ENCODE results near the gene KBTBD12.

The KBTBD12 gene

DNA sequence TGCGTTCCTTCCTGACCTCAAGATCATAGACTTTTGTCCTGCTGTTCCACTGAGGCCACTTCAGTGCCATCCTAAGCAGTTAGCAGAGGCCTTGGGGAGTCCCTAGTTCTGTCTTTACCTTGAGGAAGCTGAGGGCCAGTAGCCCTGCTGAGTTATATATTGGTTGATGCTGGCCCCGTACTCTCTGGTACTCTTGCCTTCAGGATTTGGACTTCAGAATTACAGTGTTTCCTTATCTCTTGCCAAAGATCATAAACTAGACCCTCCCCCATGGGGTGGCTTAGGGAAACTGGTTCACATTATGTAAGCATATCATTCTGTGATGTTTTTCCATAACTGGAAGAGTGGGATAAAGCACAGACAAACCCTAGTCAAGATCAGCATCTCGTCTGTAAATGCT, 33.2 kb downstream of the KBTBD12 start:
- no peak overlapping the region for H3K4me2 ChIP-seq (ENCODE audit: insufficient read depth, low read length)
- no peak overlapping the region for H3K9ac ChIP-seq (ENCODE audit: low read depth, low read length)
- H3K36me3 ChIP-seq (ENCODE audit: insufficient read depth, low read length) = no peaks in the 10 kb centered on the region
- no peak overlapping the region for H3K4me3 ChIP-seq (ENCODE audit: low read depth in 1 of 2, low read length in 2 of 2)
- no peak for ATAC-seq (ENCODE audit: insufficient read depth, low read depth)
- no peak for DNase-seq
- no peaks in the 10 kb centered on the region for H4K20me1 ChIP-seq (ENCODE audit: insufficient read depth, low read length)
- H3K27me3 ChIP-seq (ENCODE audit: insufficient read depth, low read length, poor library complexity) = peaks cover 15% of the 10 kb centered on the region
- no peak overlapping the region for H3K27ac ChIP-seq (ENCODE audit: low read length)
- H2AFZ ChIP-seq (ENCODE audit: low read depth, low read length) = no peak overlapping the region
- no peaks in the 10 kb centered on the region for H3K79me2 ChIP-seq (ENCODE audit: insufficient read depth, low read length)
- no peaks in the 10 kb centered on the region for H3K4me1 ChIP-seq (ENCODE audit: insufficient read depth, low read length)
- no peaks in the 10 kb centered on the region for H3K9me3 ChIP-seq (ENCODE audit: insufficient read depth, low read length, severe bottlenecking)
- TF ChIP-seq EZH2 (IDR thresholded peaks at IDR 0.05; ENCODE audit: borderline replicate concordance, low read depth, low read length, severe bottlenecking) = no peak
- TF ChIP-seq, protein P1, sequence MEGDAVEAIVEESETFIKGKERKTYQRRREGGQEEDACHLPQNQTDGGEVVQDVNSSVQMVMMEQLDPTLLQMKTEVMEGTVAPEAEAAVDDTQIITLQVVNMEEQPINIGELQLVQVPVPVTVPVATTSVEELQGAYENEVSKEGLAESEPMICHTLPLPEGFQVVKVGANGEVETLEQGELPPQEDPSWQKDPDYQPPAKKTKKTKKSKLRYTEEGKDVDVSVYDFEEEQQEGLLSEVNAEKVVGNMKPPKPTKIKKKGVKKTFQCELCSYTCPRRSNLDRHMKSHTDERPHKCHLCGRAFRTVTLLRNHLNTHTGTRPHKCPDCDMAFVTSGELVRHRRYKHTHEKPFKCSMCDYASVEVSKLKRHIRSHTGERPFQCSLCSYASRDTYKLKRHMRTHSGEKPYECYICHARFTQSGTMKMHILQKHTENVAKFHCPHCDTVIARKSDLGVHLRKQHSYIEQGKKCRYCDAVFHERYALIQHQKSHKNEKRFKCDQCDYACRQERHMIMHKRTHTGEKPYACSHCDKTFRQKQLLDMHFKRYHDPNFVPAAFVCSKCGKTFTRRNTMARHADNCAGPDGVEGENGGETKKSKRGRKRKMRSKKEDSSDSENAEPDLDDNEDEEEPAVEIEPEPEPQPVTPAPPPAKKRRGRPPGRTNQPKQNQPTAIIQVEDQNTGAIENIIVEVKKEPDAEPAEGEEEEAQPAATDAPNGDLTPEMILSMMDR (IDR thresholded peaks at IDR 0.05; ENCODE audit: borderline replicate concordance, extremely low read depth, low read length, poor library complexity, severe bottlenecking) = no peak

DNA sequence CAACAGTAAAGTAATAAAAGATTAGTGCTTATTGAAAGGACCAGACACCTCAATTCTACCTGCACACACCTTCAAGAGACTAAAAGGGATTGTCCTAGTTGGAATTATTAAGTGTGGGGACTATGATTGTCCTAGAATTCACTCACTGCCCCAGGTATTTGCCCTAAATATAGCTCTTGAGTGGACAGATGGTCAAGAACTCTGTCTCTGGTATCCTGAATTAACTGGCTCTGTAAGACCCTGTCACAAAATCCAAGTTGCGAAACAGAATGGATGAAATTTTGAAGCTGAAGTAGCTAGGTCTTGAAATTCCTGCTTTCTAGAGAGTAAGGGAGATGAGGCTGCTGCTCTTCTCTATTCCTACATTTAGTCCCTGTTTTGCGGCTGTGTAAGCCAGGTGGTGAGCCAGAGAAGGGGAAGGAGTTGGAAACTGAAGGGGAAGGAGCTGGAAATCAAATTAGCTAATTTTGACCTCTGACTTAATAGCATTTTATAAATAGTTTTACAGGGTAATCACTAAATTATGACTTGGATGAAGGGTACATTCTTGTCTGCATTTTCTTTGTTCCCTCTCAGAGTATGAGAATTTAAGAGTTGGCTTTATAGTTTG, 34.5 kb downstream of the KBTBD12 start:
- H3K9me3 ChIP-seq (ENCODE audit: insufficient read depth, low read length, severe bottlenecking) = no peaks in the 10 kb centered on the region
- no peak overlapping the region for H3K4me2 ChIP-seq (ENCODE audit: insufficient read depth, low read length)
- no peaks in the 10 kb centered on the region for H3K79me2 ChIP-seq (ENCODE audit: insufficient read depth, low read length)
- no peaks in the 10 kb centered on the region for H3K4me1 ChIP-seq (ENCODE audit: insufficient read depth, low read length)
- no peaks in the 10 kb centered on the region for H4K20me1 ChIP-seq (ENCODE audit: insufficient read depth, low read length)
- no peak overlapping the region for H3K4me3 ChIP-seq (ENCODE audit: low read depth in 1 of 2, low read length in 2 of 2)
- TF ChIP-seq, protein P1 (IDR thresholded peaks at IDR 0.05; ENCODE audit: borderline replicate concordance, extremely low read depth, low read length, poor library complexity, severe bottlenecking) = no peak
- no peak for TF ChIP-seq EZH2 (IDR thresholded peaks at IDR 0.05; ENCODE audit: borderline replicate concordance, low read depth, low read length, severe bottlenecking)
- DNase-seq (no peak), ATAC-seq (ENCODE audit: insufficient read depth, low read depth) (no peak)
- H2AFZ ChIP-seq (ENCODE audit: low read depth, low read length) = no peak overlapping the region
- no peak overlapping the region for H3K27ac ChIP-seq (ENCODE audit: low read length)
- H3K9ac ChIP-seq (ENCODE audit: low read depth, low read length) = no peak overlapping the region
- no peaks in the 10 kb centered on the region for H3K36me3 ChIP-seq (ENCODE audit: insufficient read depth, low read length)
- peaks cover 15% of the 10 kb centered on the region for H3K27me3 ChIP-seq (ENCODE audit: insufficient read depth, low read length, poor library complexity)

DNA sequence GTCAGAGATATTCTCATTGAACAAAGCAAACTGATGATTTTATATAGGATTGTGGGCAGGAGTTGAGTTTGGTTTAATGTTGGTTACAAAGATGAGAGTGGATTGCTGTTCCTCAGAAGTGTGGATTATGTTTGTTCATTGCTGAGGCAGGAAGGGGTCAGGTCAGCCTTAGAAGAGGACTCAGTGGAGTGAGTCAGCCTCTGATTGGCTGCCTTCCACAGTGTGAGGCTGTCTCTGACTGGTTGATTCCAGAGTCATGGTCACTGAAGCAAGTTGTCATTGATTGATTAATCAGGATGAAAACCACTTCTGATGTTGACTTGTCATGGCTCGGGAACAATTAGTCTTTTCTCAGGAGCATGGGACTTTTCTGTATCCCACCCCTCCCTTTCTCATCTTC, 36.2 kb downstream of the KBTBD12 start:
- H3K27ac ChIP-seq (ENCODE audit: low read length) = no peak overlapping the region

More for the DNA sequence above, 36.2 kb downstream of the KBTBD12 start:
- Histone ChIP-seq H3K27me3 (ENCODE audit: insufficient read depth, low read length, poor library complexity) (peaks cover 21% of the 10 kb centered on the region), H3K79me2 (ENCODE audit: insufficient read depth, low read length) (no peaks in the 10 kb centered on the region), H3K4me1 (ENCODE audit: insufficient read depth, low read length) (no peaks in the 10 kb centered on the region), H4K20me1 (ENCODE audit: insufficient read depth, low read length) (no peaks in the 10 kb centered on the region), H3K9ac (ENCODE audit: low read depth, low read length) (no peak overlapping the region), H2AFZ (ENCODE audit: low read depth, low read length) (no peak overlapping the region), H3K4me2 (ENCODE audit: insufficient read depth, low read length) (no peak overlapping the region), H3K36me3 (ENCODE audit: insufficient read depth, low read length) (no peaks in the 10 kb centered on the region), H3K4me3 (ENCODE audit: low read depth in 1 of 2, low read length in 2 of 2) (no peak overlapping the region), H3K9me3 (ENCODE audit: insufficient read depth, low read length, severe bottlenecking) (no peaks in the 10 kb centered on the region)
- DNase-seq (no peak), ATAC-seq (ENCODE audit: insufficient read depth, low read depth) (no peak)
- no peak for TF ChIP-seq EZH2 (IDR thresholded peaks at IDR 0.05; ENCODE audit: borderline replicate concordance, low read depth, low read length, severe bottlenecking)
- TF ChIP-seq, protein P1 (IDR thresholded peaks at IDR 0.05; ENCODE audit: borderline replicate concordance, extremely low read depth, low read length, poor library complexity, severe bottlenecking) = no peak

Measured in DND-41 (cell line).